Mucosa of rectum (tissue), 2 donors: ENCODE data around the gene XXYLT1.

Experiments used
- H3K27ac ChIP-seq, 2 donors: one replicate each; pipeline ENCODE4 v1.7.0; 2013; ENCODE audit warnings: inconsistent platforms in 2 of 2, low read depth in 2 of 2, low read length in 2 of 2
- H3K27me3 ChIP-seq, 2 donors: one replicate each; pipeline ENCODE4 v1.7.0; 2013; ENCODE audit warnings: low read length in 2 of 2; ENCODE audit not compliant: control insufficient read depth in 2 of 2, insufficient read depth in 2 of 2
- H3K36me3 ChIP-seq, 2 donors: one replicate each; pipeline ENCODE4 v1.7.0; 2013; ENCODE audit warnings: low read length in 2 of 2; ENCODE audit not compliant: control insufficient read depth in 2 of 2, insufficient read depth in 2 of 2
- H3K4me1 ChIP-seq, 2 donors: one replicate each; pipeline ENCODE4 v1.7.0; 2013; ENCODE audit warnings: low read length in 2 of 2, mild to moderate bottlenecking in 1 of 2; ENCODE audit not compliant: control insufficient read depth in 2 of 2, insufficient read depth in 2 of 2
- H3K4me3 ChIP-seq, 2 donors: one replicate each; pipeline ENCODE4 v1.7.0; 2013; ENCODE audit warnings: low read length in 2 of 2
- H3K9ac ChIP-seq, 2 donors: one replicate each; pipeline ENCODE4 v1.7.0; 2013; ENCODE audit warnings: low read length in 2 of 2, low read depth in 1 of 2, mild to moderate bottlenecking in 1 of 2
- H3K9me3 ChIP-seq, 2 donors: one replicate each; pipeline ENCODE4 v1.7.0; 2013; ENCODE audit warnings: low read length in 2 of 2; ENCODE audit not compliant: control insufficient read depth in 2 of 2
- donor health status: healthy.
- donor health status: Normal muscosa, but diverticular disease.

The XXYLT1 gene

GRCh38 chr3:195168009-195168762 is 102.8 kb downstream of the XXYLT1 start:
- no peaks in the 10 kb centered on the region for H3K4me1 ChIP-seq
- H3K27me3 ChIP-seq = no peaks in the 10 kb centered on the region
- no peak overlapping the region for H3K27ac ChIP-seq
- no peak overlapping the region for H3K4me3 ChIP-seq
- no peak overlapping the region for H3K9ac ChIP-seq
- no peaks in the 10 kb centered on the region for H3K9me3 ChIP-seq
- no peaks in the 10 kb centered on the region for H3K36me3 ChIP-seq

DNA sequence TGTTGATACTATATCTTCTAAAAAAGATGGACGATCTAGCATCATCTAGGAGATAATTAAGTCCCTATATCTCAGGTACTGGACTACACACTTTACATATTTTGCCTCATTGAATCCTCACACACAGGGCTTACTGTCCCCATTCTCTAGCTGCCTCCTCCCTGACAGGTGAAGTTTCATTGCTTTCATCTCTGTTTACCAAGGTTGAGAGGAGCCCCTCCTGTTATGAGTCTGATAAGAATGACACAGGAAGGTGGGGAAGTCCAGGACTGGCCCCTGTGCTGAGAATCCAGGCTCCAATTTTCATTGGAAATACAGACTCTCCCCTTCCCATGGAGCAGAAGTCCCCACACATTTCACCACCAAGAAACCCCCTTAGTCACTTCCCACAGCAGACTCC is 105.2 kb downstream of the XXYLT1 start:
- H3K9me3 ChIP-seq = no peaks in the 10 kb centered on the region
- peaks cover 0 to 3% of the 10 kb centered on the region in 2 donors for H3K4me1 ChIP-seq
- no peaks in the 10 kb centered on the region for H3K27me3 ChIP-seq
- H3K36me3 ChIP-seq = no peaks in the 10 kb centered on the region
- H3K4me3 ChIP-seq = no peak overlapping the region
- H3K27ac ChIP-seq = no peak overlapping the region
- no peak overlapping the region for H3K9ac ChIP-seq

GRCh38 chr3:195165265-195165609 is 105.7 kb downstream of the XXYLT1 start:
- no peak overlapping the region for H3K27ac ChIP-seq
- no peaks in the 10 kb centered on the region for H3K36me3 ChIP-seq
- H3K9me3 ChIP-seq = no peaks in the 10 kb centered on the region
- no peak overlapping the region for H3K4me3 ChIP-seq
- H3K4me1 ChIP-seq = peaks cover 5 to 7% of the 10 kb centered on the region in 2 donors
- no peak overlapping the region for H3K9ac ChIP-seq
- H3K27me3 ChIP-seq = no peaks in the 10 kb centered on the region

GRCh38 chr3:195164573-195165264 is 106.2 kb downstream of the XXYLT1 start:
- Histone ChIP-seq H3K9ac (no peak overlapping the region), H3K9me3 (no peaks in the 10 kb centered on the region), H3K4me1 (peaks cover 5 to 7% of the 10 kb centered on the region in 2 donors), H3K36me3 (no peaks in the 10 kb centered on the region), H3K27me3 (no peaks in the 10 kb centered on the region), H3K27ac (no peak overlapping the region), H3K4me3 (no peak overlapping the region)

DNA sequence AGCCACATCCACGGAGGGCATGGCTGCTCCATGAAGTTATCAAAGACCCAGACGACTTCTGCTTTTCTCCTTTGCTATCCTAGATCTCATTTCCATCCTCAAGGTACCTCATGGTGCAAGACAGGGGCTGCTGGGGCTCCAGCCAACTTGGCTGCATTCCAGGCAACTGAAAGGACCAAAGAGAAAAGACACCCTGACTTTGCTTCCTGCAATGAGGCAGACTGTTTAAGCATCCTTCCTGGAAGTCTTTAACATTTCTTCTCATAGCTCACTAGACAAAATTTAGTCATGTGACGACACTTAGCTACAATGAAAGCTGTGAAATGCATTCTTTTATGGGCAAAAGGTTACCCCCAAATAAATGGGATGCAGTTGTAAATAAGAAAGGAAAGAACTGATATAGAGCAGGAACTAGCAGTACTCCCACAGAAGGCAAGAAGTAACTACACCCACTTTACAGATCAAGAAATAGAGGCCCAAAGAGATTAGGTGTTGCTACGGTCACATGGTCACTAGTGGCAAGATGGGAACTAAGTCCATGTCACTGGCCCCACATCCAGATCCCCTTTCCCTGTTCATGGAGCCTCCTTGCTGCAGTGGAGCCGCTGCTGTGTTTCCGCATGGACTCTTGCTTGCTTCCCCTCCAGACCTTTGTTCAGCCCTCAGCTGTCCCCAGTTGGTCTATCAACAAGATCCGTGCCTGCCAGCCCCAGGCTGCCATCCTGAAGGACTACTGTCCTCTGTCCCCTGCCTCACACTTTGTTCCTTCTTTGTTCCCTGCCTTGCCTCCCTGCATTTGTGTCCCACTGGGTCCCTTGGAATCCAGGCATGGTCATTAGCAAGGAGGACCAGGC is 107.0 kb downstream of the XXYLT1 start:
- Histone ChIP-seq H3K9ac (no peak overlapping the region), H3K36me3 (no peaks in the 10 kb centered on the region), H3K4me3 (no peak overlapping the region), H3K9me3 (no peaks in the 10 kb centered on the region), H3K27me3 (no peaks in the 10 kb centered on the region), H3K27ac (no peak overlapping the region), H3K4me1 (peaks cover 5 to 7% of the 10 kb centered on the region in 2 donors)

- Histone ChIP-seq H3K9ac (no peak overlapping the region), H3K4me1 (peaks cover 5 to 7% of the 10 kb centered on the region in 2 donors), H3K9me3 (no peaks in the 10 kb centered on the region), H3K36me3 (no peaks in the 10 kb centered on the region), H3K27ac (peak overlapping the region in 1 of 2 donors; percentile 11), H3K4me3 (no peak overlapping the region), H3K27me3 (no peaks in the 10 kb centered on the region)
These were observed 108.1 kb downstream of the XXYLT1 start for GRCh38 chr3:195162816-195163215.

DNA sequence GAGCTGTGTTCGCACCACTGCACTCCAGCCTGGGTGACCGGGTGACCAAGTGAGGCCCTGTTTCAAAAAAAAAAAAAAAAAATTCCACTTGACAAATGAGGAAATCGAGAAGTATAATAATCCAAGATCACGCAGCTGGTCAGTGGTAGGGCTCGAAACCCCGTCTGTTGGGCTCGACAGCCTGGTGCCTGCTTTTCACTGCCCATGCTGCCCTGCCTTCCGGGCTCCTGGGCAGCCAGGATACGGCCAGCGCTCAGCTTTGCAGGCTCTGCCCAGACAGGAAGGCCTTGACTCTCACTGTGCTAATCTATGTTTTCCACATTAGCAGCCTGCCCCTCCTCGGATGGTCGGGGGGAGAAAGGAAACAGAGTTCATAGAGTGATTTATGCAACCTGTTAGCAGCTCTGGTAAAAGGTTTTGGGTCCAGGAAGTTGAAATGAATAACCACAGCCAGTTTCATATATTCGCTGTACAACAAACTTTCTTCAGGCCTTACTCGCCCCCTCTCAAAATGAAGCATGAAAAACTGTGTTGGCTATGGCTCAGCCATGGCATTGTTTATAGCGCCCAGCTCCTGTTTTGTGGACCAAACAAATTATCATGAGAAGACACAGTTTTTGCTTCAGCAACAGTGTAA is 108.8 kb downstream of the XXYLT1 start:
- H3K9me3 ChIP-seq = no peaks in the 10 kb centered on the region
- H3K27ac ChIP-seq = peak overlapping the region in 1 of 2 donors; percentile 11
- peaks cover 5 to 7% of the 10 kb centered on the region in 2 donors for H3K4me1 ChIP-seq

GRCh38 chr3:195160908-195161434 is 110.0 kb downstream of the XXYLT1 start:
- Histone ChIP-seq H3K27me3 (no peaks in the 10 kb centered on the region), H3K4me3 (no peak overlapping the region), H3K9ac (no peak overlapping the region), H3K9me3 (no peaks in the 10 kb centered on the region), H3K36me3 (no peaks in the 10 kb centered on the region), H3K4me1 (peaks cover 7 to 8% of the 10 kb centered on the region in 2 donors), H3K27ac (peak overlapping the region; percentile 68 to 69)

More for the DNA sequence above, 108.8 kb downstream of the XXYLT1 start:
- H3K9ac ChIP-seq = no peak overlapping the region
- no peak overlapping the region for H3K4me3 ChIP-seq
- no peaks in the 10 kb centered on the region for H3K36me3 ChIP-seq
- no peaks in the 10 kb centered on the region for H3K27me3 ChIP-seq

GRCh38 chr3:195160257-195160898 is 110.6 kb downstream of the XXYLT1 start:
- Histone ChIP-seq H3K4me3 (no peak overlapping the region), H3K36me3 (no peaks in the 10 kb centered on the region), H3K27me3 (no peaks in the 10 kb centered on the region), H3K9me3 (no peaks in the 10 kb centered on the region), H3K9ac (no peak overlapping the region), H3K27ac (peak overlapping the region; percentile 68 to 69), H3K4me1 (peaks cover 10 to 11% of the 10 kb centered on the region in 2 donors)
